Renal cortex interstitium (tissue), 15 donors: ENCODE results near the gene DHRS7. TPM values are rescaled to one million over a fixed set of nuclear protein-coding genes. Genes with fewer than 3 reads are reported as not detected.

Experiments used
- DNase-seq, 11 donors: peaks; one replicate each; pipeline ENCODE4 v3.0.0-alpha.2; 2013; ENCODE audit warnings: low read depth in 9 of 11, low spot score in 4 of 11; ENCODE audit errors: extremely low read depth in 1 of 11
- long read RNA-seq, 16 experiments: transcript quantifications; one replicate each; lab custom pipeline, GENCODE V29; 2026
- polyA plus RNA-seq, 3 donors: library from polyadenylated mRNA; unstranded; fragments of 120-200 nt; gene quantifications; one replicate each; pipeline ENCODE4 v1.2.1, GENCODE V29; 2013; ENCODE audit not compliant: insufficient read length in 3 of 3

Gene DHRS7, protein sequence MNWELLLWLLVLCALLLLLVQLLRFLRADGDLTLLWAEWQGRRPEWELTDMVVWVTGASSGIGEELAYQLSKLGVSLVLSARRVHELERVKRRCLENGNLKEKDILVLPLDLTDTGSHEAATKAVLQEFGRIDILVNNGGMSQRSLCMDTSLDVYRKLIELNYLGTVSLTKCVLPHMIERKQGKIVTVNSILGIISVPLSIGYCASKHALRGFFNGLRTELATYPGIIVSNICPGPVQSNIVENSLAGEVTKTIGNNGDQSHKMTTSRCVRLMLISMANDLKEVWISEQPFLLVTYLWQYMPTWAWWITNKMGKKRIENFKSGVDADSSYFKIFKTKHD
- polyA plus RNA-seq = 10 to 100 TPM; 76.1 to 83.0 (median 76.5) TPM
- long read RNA-seq, donor 1, transcript DHRS7-206 (2 exons, 563 nt) = minor isoform, 11 of 45 reads
- long read RNA-seq, donor 1, transcript DHRS7-209 (7 exons, 1,322 nt) = major isoform, 25 of 45 reads
- long read RNA-seq, donor 1, partial matches to known transcripts = 6 of 45 reads
- long read RNA-seq, donor 1, other reads (novel, unspliced or antisense) = 0 of 45 reads
- long read RNA-seq, donor 2, transcript DHRS7-206 (2 exons, 563 nt) = minor isoform, 17 of 52 reads
- long read RNA-seq, donor 2, transcript DHRS7-209 (7 exons, 1,322 nt) = major isoform, 26 of 52 reads
- long read RNA-seq, donor 2, partial matches to known transcripts = 5 of 52 reads
- long read RNA-seq, donor 2, other reads (novel, unspliced or antisense) = 0 of 52 reads
- long read RNA-seq, donor 3, transcript DHRS7-209 (7 exons, 1,322 nt) = major isoform, 66 of 93 reads
- long read RNA-seq, donor 3, transcript DHRS7-206 (2 exons, 563 nt) = minor isoform, 17 of 93 reads
- long read RNA-seq, donor 3, partial matches to known transcripts = 7 of 93 reads
- long read RNA-seq, donor 3, other reads (novel, unspliced or antisense) = 0 of 93 reads
- long read RNA-seq, donor 4, transcript DHRS7-209 (7 exons, 1,322 nt) = major isoform, 26 of 31 reads
- long read RNA-seq, donor 4, partial matches to known transcripts = 0 of 31 reads
- long read RNA-seq, donor 4, other reads (novel, unspliced or antisense) = 0 of 31 reads
- long read RNA-seq, donor 5 = 0 reads
- long read RNA-seq, donor 6, transcript DHRS7-206 (2 exons, 563 nt) = minor isoform, 18 of 64 reads
- long read RNA-seq, donor 6, transcript DHRS7-209 (7 exons, 1,322 nt) = major isoform, 36 of 64 reads
- long read RNA-seq, donor 6, partial matches to known transcripts = 8 of 64 reads
- long read RNA-seq, donor 6, other reads (novel, unspliced or antisense) = 0 of 64 reads
- long read RNA-seq, donor 7, transcript DHRS7-206 (2 exons, 563 nt) = minor isoform, 14 of 57 reads
- long read RNA-seq, donor 7, transcript DHRS7-209 (7 exons, 1,322 nt) = major isoform, 37 of 57 reads
- long read RNA-seq, donor 7, partial matches to known transcripts = 6 of 57 reads
- long read RNA-seq, donor 7, other reads (novel, unspliced or antisense) = 0 of 57 reads
- long read RNA-seq, donor 8 = 0 reads
- long read RNA-seq, donor 9, transcript DHRS7-209 (7 exons, 1,322 nt) = major isoform, 46 of 49 reads
- long read RNA-seq, donor 9, partial matches to known transcripts = 0 of 49 reads
- long read RNA-seq, donor 9, other reads (novel, unspliced or antisense) = 0 of 49 reads
- long read RNA-seq, donor 10, transcript DHRS7-206 (2 exons, 563 nt) = minor isoform, 9 of 37 reads
- long read RNA-seq, donor 10, transcript DHRS7-209 (7 exons, 1,322 nt) = major isoform, 26 of 37 reads
- long read RNA-seq, donor 10, partial matches to known transcripts = 0 of 37 reads
- long read RNA-seq, donor 10, other reads (novel, unspliced or antisense) = 0 of 37 reads
- long read RNA-seq, donor 11, transcript DHRS7-209 (7 exons, 1,322 nt) = major isoform, 26 of 35 reads
- long read RNA-seq, donor 11, transcript DHRS7-206 (2 exons, 563 nt) = minor isoform, 6 of 35 reads
- long read RNA-seq, donor 11, partial matches to known transcripts = 0 of 35 reads
- long read RNA-seq, donor 11, other reads (novel, unspliced or antisense) = 0 of 35 reads
- long read RNA-seq, donor 12, transcript DHRS7-206 (2 exons, 563 nt) = minor isoform, 5 of 23 reads
- long read RNA-seq, donor 12, transcript DHRS7-209 (7 exons, 1,322 nt) = major isoform, 17 of 23 reads
- long read RNA-seq, donor 12, partial matches to known transcripts = 0 of 23 reads
- long read RNA-seq, donor 12, other reads (novel, unspliced or antisense) = 0 of 23 reads
- long read RNA-seq, donor 13 = 0 reads
- long read RNA-seq, donor 14, transcript DHRS7-209 (7 exons, 1,322 nt) = major isoform, 25 of 37 reads
- long read RNA-seq, donor 14, transcript DHRS7-206 (2 exons, 563 nt) = minor isoform, 9 of 37 reads
- long read RNA-seq, donor 14, partial matches to known transcripts = 0 of 37 reads
- long read RNA-seq, donor 14, other reads (novel, unspliced or antisense) = 0 of 37 reads
- long read RNA-seq, donor 15, transcript DHRS7-209 (7 exons, 1,322 nt) = major isoform, 15 of 19 reads
- long read RNA-seq, donor 15, partial matches to known transcripts = 0 of 19 reads
- long read RNA-seq, donor 15, other reads (novel, unspliced or antisense) = 0 of 19 reads
- long read RNA-seq, donor 16, transcript DHRS7-207 (4 exons, 924 nt) = minor isoform, 5 of 94 reads
- long read RNA-seq, donor 16, transcript DHRS7-206 (2 exons, 563 nt) = minor isoform, 12 of 94 reads
- long read RNA-seq, donor 16, transcript DHRS7-209 (7 exons, 1,322 nt) = major isoform, 75 of 94 reads
- long read RNA-seq, donor 16, partial matches to known transcripts = 0 of 94 reads
- long read RNA-seq, donor 16, other reads (novel, unspliced or antisense) = 0 of 94 reads

DNA sequence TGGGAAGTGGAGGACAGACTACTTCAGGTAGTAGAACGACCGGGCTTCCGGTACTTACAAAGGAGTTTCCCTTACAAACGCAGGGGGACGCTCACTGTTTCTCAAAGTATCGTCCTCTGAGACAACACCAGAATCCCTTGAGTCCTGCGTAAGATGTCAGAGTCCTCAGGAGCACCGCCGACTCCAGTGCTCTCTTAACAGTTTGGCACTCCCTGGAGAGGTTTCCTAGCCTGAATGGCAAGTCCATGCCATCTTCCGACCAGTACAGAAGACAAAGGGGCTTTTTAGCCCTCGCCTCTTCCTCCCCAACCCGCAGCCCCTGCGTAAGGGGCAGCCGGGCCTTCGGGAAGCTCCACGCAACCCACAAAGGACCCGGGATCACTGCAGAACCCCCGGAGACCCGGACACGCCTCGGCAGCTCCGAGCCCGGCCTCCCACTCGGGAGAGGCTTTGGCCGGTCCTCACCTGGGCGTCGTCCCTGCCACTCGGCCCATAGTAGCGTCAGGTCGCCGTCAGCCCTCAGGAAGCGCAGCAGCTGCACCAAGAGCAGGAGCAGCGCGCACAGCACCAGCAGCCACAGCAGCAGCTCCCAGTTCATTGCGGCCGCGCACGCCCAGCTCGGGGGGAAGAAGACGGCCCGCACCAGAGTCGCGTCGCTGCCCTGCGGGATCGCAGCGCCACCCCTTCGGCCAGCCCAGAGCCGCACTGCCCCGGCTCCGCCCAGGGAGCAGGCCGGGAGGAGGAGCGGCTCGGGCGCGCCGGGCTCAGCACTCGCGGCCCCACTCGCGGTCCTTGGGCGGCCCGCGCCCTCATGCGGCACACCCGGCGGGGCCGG lies at the start of gene DHRS7:
Gene DHRS7, minus strand, starts transcription at position 687 of the 835 bp plus-strand sequence. Its CDS starts 89 bp downstream, at position 598.
- peak in 10 of 11 donors; percentile 67 to 77 (median 72) for DNase-seq

DNA sequence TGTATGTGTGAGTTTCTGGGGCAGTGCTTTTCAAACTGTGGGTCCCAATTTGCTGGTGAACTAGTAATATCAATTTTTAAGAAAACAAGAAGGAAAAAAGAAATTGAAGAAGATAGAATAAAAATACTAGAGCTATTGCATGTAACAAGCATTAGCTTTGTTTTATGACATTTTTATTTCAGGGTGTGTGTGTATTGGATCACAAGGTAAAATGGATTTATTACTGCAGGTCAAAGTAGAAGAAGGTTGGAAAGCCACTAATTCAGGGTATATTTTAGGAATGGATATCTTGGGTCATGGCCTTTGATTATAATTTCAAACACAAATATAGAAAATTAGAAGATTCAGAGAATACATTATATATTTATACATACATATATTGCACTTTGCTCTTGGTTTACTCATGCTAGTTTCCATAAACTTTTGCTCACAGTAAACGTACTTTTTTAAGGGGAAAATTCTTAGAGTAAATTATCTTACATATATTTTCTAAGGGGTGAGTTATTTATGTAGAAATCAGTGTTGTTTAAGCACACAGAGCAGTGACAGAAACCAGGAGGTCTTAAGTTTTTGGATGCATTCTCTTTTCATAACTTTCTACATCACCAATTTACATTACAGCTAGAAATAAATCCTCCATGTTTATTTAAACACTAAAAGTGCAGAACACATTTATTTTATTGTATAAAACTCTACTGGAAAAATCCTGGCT lies 49.4 kb upstream of the DHRS7 start:
- no peak for DNase-seq

DNA sequence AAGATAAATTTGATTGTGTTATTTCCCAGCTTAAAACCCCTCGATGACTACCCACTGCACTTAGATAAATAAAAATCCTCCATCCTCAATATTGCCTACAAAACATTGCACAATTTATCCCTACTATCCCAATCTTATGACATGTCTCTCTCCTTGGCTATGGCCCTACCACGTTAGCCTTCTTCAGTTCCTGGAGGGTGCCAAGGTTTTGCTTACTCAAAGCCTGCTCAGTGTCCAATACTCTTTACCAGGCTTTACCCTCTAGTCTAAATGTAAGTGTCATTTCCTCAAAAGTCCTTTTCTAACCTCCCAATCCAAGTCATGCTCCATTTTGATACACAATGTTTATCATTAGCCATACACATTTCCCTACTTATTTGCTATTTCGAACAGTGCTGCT lies 48.8 kb upstream of the DHRS7 start:
- no peak for DNase-seq

DNA sequence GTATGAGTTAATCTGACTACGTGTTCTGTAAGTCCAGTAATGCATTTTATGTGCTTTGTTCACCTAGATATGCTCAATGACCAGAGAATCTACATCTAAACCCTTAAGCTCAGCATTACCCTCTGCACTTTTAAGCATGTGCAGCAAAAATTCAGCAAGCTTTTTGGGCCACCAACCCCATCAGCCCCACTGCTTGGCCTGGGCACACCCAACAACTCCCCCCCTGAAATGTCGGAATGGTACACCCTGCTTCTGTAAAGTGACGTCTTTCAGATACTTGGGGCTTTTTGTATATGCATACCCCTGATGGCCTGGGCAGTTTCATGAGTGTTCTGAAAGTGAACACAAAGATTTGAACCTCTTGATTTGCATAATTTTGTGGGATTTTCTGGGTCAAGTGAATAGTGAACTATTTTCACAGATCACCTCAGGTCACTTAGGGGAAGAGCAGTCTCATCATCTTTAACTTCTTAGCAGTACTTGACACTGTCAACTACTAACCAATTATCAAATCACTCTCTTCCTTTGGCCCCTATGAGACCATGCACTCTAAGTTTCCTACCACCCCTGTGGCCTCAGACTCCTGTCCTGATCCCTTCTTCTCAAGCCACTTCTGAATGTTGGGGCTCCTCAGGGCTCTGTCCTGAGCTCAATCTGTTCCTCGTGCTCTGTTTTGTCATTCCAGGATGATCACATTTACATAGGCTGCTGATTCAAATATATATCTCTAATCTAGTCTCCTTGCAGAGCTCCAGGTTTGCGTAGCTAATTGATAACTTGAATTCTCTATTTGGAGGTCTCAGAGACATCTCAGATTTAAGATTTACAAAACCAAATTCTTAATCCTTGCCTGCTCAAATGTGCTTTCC lies 47.5 kb upstream of the DHRS7 start:
- DNase-seq = no peak

DNA sequence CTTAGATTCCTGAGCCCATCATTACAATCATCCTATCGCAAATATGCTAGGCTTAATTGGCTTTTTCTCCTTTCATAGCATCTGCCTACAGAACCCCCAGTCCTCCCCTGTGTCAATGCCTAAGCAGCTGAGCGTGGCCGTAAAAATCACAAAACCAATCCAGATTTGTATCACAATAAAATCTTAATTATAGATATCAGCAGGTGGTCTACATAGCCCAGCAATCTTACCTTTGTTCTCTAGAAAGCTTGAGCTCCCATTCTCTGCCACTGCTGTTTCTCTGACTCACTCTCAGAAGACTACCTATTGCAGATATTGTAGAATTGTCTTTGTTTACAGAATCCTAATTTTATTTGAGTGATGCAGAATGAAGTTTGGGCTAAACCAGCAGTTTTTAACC lies 46.0 kb upstream of the DHRS7 start:
- no peak for DNase-seq

DNA sequence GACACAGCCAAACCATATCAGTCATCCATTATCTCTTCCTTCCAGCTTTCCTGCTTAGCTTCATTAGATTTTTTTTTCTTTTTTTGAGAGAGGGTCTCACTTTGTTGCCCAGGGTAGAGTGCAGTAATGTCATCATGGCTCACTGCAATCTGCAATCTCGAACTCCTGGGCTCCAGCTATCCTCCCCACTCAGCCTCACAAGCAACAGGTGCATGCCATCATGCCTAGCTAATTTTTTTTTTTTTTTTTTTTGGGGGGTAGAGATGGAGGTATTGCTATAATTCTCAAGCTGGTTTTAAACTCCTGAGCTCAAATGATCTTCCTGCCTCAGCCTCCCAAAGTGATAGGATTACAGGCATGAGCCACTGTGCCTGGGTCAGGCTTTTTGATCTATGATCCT lies 45.5 kb upstream of the DHRS7 start:
- DNase-seq = no peak

DNA sequence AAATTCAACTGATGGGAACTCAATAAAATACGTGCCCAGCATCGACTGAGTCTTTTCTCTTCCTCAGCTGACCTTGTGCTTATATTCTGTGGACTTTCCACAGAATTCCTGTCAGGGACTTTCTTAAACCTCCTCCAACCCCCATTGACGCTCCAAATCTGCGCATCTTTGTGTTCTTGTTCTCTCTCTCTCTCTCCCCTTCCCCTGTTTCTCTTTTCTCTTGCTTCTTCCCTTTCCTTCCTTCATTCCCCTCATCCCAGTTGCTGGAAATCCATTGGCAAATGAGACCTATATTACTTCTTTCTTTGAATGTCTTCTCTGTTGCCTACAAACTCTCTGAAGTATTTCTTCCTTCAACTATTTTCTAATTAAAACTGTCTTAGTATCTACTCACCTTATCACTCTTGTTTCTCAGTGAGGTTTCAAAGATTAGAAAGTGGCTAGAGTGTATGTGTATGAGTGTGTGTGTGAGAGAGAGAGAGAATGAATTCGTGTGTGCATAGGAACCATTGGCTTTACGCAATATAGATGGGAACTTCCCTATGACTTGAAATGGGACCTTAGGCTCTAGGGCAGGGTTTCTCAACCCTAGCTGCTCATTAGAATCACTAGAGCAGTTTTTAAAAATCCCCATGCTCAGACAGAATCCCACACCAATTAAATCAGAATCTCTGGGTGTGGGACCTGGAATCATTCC lies 41.8 kb upstream of the DHRS7 start:
- DNase-seq = no peak

DNA sequence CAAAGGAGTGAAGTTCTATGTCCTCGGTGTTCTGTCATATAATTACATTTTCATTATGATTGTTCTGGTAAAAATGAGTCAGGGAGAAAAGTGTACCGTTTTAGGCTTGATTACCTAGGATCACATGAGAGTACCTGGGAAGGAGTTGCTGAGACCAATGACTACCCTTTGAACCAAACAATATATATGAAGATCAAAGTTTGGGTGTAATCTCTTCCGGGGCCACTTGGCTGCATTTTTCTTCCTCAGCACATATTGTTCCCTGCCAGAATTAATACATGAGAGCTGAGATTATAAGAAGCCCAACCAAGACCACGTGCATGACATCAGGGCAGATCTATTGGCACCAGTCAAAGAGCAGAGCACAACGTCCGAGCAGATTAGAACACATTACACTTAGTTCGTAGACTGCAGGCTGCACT lies 41.1 kb upstream of the DHRS7 start:
- DNase-seq = no peak

DNA sequence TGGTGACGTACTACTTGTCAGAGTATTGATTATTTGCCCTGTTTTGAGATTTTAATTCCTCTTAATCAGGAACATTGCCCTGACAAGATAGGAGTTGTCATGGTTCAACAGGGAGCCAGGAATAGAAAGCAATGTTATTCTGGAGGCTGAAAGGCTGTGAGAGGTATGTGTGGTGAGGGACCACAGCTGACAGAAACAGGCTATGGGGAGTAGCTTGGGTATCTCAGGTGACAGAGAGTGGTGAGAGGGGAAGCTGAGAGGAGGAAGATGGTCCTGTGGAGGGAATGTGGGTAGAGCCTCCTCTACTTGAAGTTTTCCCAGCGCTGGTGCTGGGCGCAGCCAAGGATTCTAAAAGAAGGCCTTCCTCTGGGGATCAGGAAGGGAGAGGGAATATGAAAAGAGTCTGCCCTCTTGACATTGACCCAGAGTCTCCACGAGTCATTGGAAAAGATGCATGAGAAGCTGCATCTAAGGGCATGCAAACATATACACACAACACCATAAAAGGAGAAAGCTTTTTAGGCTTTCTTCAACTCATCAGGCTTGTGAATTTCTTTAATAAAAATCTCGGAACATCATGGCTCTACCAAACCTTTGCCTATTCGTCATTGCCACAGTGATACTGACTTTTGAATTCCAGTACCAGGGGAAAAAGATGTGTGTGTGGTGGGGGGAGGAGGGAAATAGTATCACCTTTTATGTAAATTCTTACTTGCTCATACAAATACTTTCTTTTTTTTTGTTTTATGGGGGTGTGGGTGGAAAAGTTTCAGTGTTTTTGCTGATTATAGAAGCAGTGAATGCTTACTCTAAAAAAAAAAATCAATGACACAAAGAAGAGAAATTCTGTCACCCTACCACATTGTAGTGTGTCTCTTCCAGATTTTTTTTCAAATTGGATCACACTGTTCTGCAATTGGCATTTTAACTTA lies 39.9 kb upstream of the DHRS7 start:
- DNase-seq = no peak

DNA sequence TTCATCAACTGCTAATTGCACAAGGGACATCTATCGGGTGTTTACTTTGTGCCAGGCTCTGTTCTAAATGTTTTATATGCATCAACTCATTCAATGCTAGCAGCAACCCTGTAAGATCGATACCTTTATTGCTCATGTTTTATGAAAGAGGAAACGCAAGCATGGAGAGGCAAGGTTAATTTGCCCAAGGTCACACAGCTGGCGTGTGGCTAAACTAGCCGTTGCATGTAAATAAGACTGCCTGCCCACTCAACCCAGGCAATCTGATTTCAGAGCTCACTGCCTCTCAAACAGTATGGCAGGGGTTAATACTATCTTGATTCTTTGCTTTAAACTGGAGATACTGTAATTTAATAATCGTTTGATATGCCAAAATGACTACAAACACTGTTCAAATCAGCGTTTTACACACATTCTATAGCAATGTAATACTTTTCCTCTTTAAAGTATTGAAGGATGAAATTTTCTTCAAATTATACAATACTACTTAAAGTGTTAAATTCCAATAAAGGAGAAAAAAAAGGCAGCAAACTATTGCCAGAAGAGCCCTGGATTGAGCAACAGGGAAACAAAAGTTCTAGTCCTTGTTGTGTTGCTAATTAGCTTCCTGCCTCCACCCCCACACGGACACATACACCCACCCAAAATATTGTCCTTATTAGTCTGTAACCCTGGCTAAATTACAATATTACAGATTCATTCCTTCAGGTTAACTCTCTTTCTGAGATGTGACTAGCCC lies 39.1 kb upstream of the DHRS7 start:
- DNase-seq = no peak

DNA sequence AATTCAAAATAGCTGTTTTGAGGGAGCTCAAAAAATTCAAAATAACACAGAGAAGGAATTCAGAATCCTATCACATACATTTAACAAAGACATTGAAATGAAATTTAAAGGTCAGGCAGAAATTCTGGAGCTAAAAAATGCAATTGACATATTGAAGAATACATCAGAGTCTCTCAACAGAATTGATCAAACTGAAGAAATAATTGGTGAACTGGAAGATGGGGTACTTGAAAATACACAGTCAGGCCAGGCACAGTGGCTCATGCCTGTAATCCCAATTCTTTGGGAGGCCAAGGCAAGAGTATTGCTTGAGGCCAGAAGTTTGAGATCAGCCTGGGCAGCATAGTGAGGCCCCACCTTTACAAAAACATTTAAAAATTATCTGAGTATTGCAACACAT lies 34.1 kb upstream of the DHRS7 start:
- DNase-seq = no peak
